ENCODE results near the gene LYSET. TPM values are rescaled to one million over a fixed set of nuclear protein-coding genes. Genes with fewer than 3 reads are reported as not detected.

LYSET gene
- 3.9 and 5.8 TPM in 2 replicates for total RNA-seq

GRCh38 chr14:93184391-93185348, at the start of gene LYSET, which contains the start of gene MOAP1:
Gene LYSET (plus strand): TSS chr14:93185317. CDS start chr14:93185406, 89 bp downstream.
Gene MOAP1 (minus strand): TSS chr14:93184897. CDS start chr14:93184242, 655 bp downstream.

GRCh38 chr14:93206793-93207467, 21.8 kb downstream of the LYSET start, which contains the start of the genes GON7 and UBR7:
Gene GON7 (minus strand): TSS chr14:93207065. CDS start chr14:93207037, 28 bp downstream.
Gene UBR7 (plus strand): TSS chr14:93207256. CDS start chr14:93207292, 36 bp downstream.

Other genes with a start within 250 kb of the LYSET start
- gene ITPK1, start 69.4 kb upstream of the LYSET start, total RNA-seq = 32.9 and 37.7 TPM in 2 replicates
- 11.7 and 19.9 TPM in 2 replicates for gene MOAP1, start 420 bp upstream of the LYSET start, total RNA-seq
- gene GON7, start 21.7 kb downstream of the LYSET start, total RNA-seq = 11.3 and 13.2 TPM in 2 replicates
- gene UBR7, start 21.9 kb downstream of the LYSET start, total RNA-seq = 9.7 and 33.8 TPM in 2 replicates
- gene BTBD7, start 147.7 kb downstream of the LYSET start, total RNA-seq = 9.6 and 13.3 TPM in 2 replicates
- not detected in 2 replicates for gene COX8C, start 161.9 kb downstream of the LYSET start, total RNA-seq
- gene UNC79, start 245.6 kb downstream of the LYSET start, total RNA-seq = 0.16 TPM in 1 of 2 replicates, not detected in the other